Left lung (tissue), 10 donors: ENCODE results near the gene NDUFAF2. TPM values are rescaled to one million over a fixed set of nuclear protein-coding genes. Genes with fewer than 3 reads are reported as not detected.
A peak's percentile ranks its signal among the peaks of the same experiment; 100 is the strongest.

ENCODE experiments used
- ATAC-seq: fragments of 200-7000 bp; cut with Tn5 transposase; one replicate; pipeline ENCODE4 v1.9.1; 2020; ENCODE audit warnings: moderate library complexity
- DNase-seq, 4 donors: peaks; one replicate each; pipeline ENCODE4 v3.0.0-alpha.2; 2013 to 2020
- H3K27ac ChIP-seq, 2 donors: fragments of 200-600 bp; sonication (generic) in 1 of 2; one replicate each; pipeline versions ENCODE4 v1.5.0 to v1.8.0; 2020 to 2021
- H3K27me3 ChIP-seq, 2 donors: fragments of 200-600 bp; sonication (generic) in 1 of 2; one replicate each; pipeline versions ENCODE4 v1.5.0 to v1.8.0; 2020 to 2021
- H3K36me3 ChIP-seq, 2 donors: fragments of 200-600 bp; sonication (generic) in 1 of 2; one replicate each; pipeline versions ENCODE4 v1.5.0 to v1.8.0; 2020 to 2021
- H3K4me1 ChIP-seq, 2 donors: fragments of 200-600 bp; one replicate each; pipeline ENCODE4 v1.8.0; 2021
- H3K4me3 ChIP-seq, 2 donors: fragments of 200-600 bp; sonication (generic) in 1 of 2; one replicate each; pipeline versions ENCODE4 v1.5.0 to v1.8.0; 2020 to 2021; ENCODE audit warnings: mild to moderate bottlenecking in 1 of 2
- H3K9me3 ChIP-seq, 2 donors: fragments of 200-600 bp; sonication (generic) in 1 of 2; one replicate each; pipeline versions ENCODE4 v1.5.0 to v1.8.0; 2020 to 2021
- intact Hi-C, 2 donors: fragments of 100-400 bp; cut with DNase I; formaldehyde crosslinking; loops; one replicate each; pipeline versions ENCODE4 v1.11.2 to v1.14.2; 2022
- polyA plus RNA-seq, 6 donors: library from polyadenylated mRNA; unstranded; fragments of 120-200 nt; gene quantifications; one replicate each; pipeline ENCODE4 v1.2.1, GENCODE V29; 2013; ENCODE audit not compliant: insufficient read length in 6 of 6
- total RNA-seq, 2 donors: library from RNA; stranded (reverse); fragmentation: NEBNext Ultra II Directional; extraction: Animal tissue kit (Norgen Biotek cat#: 25700); gene quantifications; one replicate each; pipeline ENCODE4 v1.2.1, GENCODE V29; 2021
- TF ChIP-seq, protein P1 (sequence below), 2 donors: fragments of 200-600 bp; sonication (generic) in 1 of 2; IDR thresholded peaks; one replicate each; pipeline versions ENCODE4 v1.5.0 to v1.8.0; 2021; ENCODE audit warnings: antibody characterized with exemption in 2 of 2
- donor health status: DM: no; HTN: yes; CAD: no.
- donor health status: DM: no; HTN: no; CAD: no.

Gene NDUFAF2
- total and polyA plus RNA-seq, 8 donors: 18.4 to 32.7 (median 28.6) TPM

- TF ChIP-seq, protein P1, sequence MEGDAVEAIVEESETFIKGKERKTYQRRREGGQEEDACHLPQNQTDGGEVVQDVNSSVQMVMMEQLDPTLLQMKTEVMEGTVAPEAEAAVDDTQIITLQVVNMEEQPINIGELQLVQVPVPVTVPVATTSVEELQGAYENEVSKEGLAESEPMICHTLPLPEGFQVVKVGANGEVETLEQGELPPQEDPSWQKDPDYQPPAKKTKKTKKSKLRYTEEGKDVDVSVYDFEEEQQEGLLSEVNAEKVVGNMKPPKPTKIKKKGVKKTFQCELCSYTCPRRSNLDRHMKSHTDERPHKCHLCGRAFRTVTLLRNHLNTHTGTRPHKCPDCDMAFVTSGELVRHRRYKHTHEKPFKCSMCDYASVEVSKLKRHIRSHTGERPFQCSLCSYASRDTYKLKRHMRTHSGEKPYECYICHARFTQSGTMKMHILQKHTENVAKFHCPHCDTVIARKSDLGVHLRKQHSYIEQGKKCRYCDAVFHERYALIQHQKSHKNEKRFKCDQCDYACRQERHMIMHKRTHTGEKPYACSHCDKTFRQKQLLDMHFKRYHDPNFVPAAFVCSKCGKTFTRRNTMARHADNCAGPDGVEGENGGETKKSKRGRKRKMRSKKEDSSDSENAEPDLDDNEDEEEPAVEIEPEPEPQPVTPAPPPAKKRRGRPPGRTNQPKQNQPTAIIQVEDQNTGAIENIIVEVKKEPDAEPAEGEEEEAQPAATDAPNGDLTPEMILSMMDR (IDR thresholded peaks at IDR 0.05): no peak
- H3K27me3 ChIP-seq: no peaks in the 10 kb centered on the region
- H3K4me3 ChIP-seq: no peak overlapping the region
- peaks cover 0 to 3% of the 10 kb centered on the region in 2 donors for H3K4me1 ChIP-seq
- ATAC-seq (peak; percentile 18), DNase-seq (peak in 2 of 4 donors; percentile 2 to 27)
- no peaks in the 10 kb centered on the region for H3K9me3 ChIP-seq
- H3K27ac ChIP-seq: no peak overlapping the region
- no peaks in the 10 kb centered on the region for H3K36me3 ChIP-seq
- intact Hi-C loops: no loop called here
These were observed 75.4 kb downstream of the NDUFAF2 start for GRCh38 chr5:61020415-61020814.

DNA sequence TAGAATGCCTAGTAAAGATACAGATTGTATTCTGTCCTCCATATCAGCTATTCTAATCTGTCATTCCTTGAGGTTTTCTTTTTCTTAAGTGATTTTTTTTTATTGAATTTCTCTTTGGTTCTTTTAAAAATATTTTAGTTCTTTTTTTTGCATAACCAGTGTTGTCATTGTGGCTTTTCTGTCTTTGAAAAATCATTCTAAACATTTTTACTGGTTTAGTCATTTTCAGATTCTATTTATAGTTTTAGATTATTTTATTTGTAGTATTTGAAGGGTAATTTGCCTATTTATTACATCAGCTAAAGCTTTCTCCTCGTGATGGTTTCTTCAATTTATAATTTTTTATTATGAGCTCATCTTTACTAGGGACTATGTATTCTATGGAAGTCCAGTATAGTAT lies 78.1 kb downstream of the NDUFAF2 start:
- Histone ChIP-seq H3K27me3 (no peaks in the 10 kb centered on the region), H3K36me3 (no peaks in the 10 kb centered on the region), H3K27ac (no peak overlapping the region), H3K4me3 (no peak overlapping the region), H3K9me3 (no peaks in the 10 kb centered on the region), H3K4me1 (peaks cover 0 to 3% of the 10 kb centered on the region in 2 donors)
- TF ChIP-seq, protein P1 (IDR thresholded peaks at IDR 0.05): no peak
- intact Hi-C loops: no loop called here
- DNase-seq (no peak), ATAC-seq (no peak)

- H3K4me3 ChIP-seq: no peak overlapping the region
- H3K27me3 ChIP-seq: no peaks in the 10 kb centered on the region
- H3K27ac ChIP-seq: no peak overlapping the region
- DNase-seq (no peak), ATAC-seq (no peak)
- TF ChIP-seq, protein P1 (IDR thresholded peaks at IDR 0.05): no peak
- H3K9me3 ChIP-seq: no peaks in the 10 kb centered on the region
- intact Hi-C loops: no loop called here
- H3K4me1 ChIP-seq: no peaks in the 10 kb centered on the region
- H3K36me3 ChIP-seq: no peaks in the 10 kb centered on the region
These were observed 81.0 kb downstream of the NDUFAF2 start for GRCh38 chr5:61026004-61026403.

DNA sequence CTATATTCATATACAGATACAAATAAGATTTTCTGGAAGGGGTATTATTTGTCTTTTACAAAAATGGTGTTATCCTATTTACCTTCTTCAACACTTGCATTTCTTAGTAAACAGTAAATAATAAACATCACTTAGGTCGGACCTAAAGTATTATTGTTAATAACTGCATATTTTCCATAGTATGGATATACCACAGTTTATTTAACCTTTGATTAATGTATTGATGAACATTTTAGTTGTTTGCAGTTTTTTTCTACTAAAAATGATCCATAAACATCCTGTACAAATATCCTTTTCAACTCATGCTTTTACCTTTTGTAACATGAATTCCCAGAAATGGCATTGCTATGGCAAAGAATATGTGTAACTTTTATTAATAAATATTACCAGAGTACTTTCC lies 83.4 kb downstream of the NDUFAF2 start:
- TF ChIP-seq, protein P1 (IDR thresholded peaks at IDR 0.05): no peak
- DNase-seq (no peak), ATAC-seq (no peak)
- H3K4me1 ChIP-seq: no peaks in the 10 kb centered on the region
- no peaks in the 10 kb centered on the region for H3K36me3 ChIP-seq
- no peaks in the 10 kb centered on the region for H3K27me3 ChIP-seq
- no peak overlapping the region for H3K4me3 ChIP-seq
- H3K27ac ChIP-seq: no peak overlapping the region
- H3K9me3 ChIP-seq: no peaks in the 10 kb centered on the region
- intact Hi-C loops: no loop called here

- intact Hi-C loops: no loop called here
- Histone ChIP-seq H3K36me3 (no peaks in the 10 kb centered on the region), H3K4me1 (no peaks in the 10 kb centered on the region), H3K9me3 (no peaks in the 10 kb centered on the region), H3K27ac (no peak overlapping the region), H3K4me3 (no peak overlapping the region), H3K27me3 (no peaks in the 10 kb centered on the region)
- DNase-seq (peak in 2 of 4 donors; percentile 36 to 38), ATAC-seq (no peak)
- TF ChIP-seq, protein P1 (IDR thresholded peaks at IDR 0.05): no peak
These were observed 84.6 kb downstream of the NDUFAF2 start for GRCh38 chr5:61029456-61030162.
